Parathyroid adenoma (tissue), 2 donors: Measurements from ENCODE around the gene CHD9NB.
A peak's percentile ranks its signal among the peaks of the same experiment; 100 is the strongest.
"Not testable (repeated sequence)": the region's sequence is repeated elsewhere in the genome, so short reads cannot be mapped to it uniquely, and the experiment has no call there.

Experiments
- H2AFZ ChIP-seq: fragments of 300-600 bp; sonication (generic); one replicate; pipeline ENCODE4 v1.7.0; 2017; ENCODE audit warnings: antibody characterized with exemption, mild to moderate bottlenecking
- H3K27ac ChIP-seq: fragments of 300-600 bp; sonication (generic); one replicate; pipeline ENCODE4 v1.7.0; 2017
- H3K27me3 ChIP-seq: fragments of 300-600 bp; sonication (generic); one replicate; pipeline ENCODE4 v1.7.0; 2017; ENCODE audit warnings: low read length; ENCODE audit not compliant: control insufficient read depth, insufficient read depth
- H3K36me3 ChIP-seq: fragments of 300-600 bp; sonication (generic); one replicate; pipeline ENCODE4 v1.7.0; 2017; ENCODE audit warnings: low read length; ENCODE audit not compliant: control insufficient read depth, insufficient read depth
- H3K4me1 ChIP-seq: fragments of 300-600 bp; sonication (generic); one replicate; pipeline ENCODE4 v1.7.0; 2017; ENCODE audit warnings: control low read depth
- H3K4me2 ChIP-seq: fragments of 300-600 bp; sonication (generic); one replicate; pipeline ENCODE4 v1.7.0; 2017; ENCODE audit warnings: low read length
- H3K4me3 ChIP-seq: fragments of 300-600 bp; sonication (generic); one replicate; pipeline ENCODE4 v1.7.0; 2017; ENCODE audit warnings: low read depth, low read length
- H3K79me2 ChIP-seq: fragments of 300-600 bp; sonication (generic); one replicate; pipeline ENCODE4 v1.7.0; 2017; ENCODE audit warnings: control low read depth
- H3K9ac ChIP-seq: fragments of 300-600 bp; sonication (generic); one replicate; pipeline ENCODE4 v1.7.0; 2017; ENCODE audit warnings: mild to moderate bottlenecking
- H3K9me3 ChIP-seq: fragments of 300-600 bp; sonication (generic); one replicate; pipeline ENCODE4 v1.7.0; 2017; ENCODE audit warnings: low read length; ENCODE audit not compliant: control insufficient read depth
- CTCF ChIP-seq: fragments of 300-600 bp; sonication (generic); IDR thresholded peaks from one replicate; pipeline ENCODE4 v1.7.0; 2017; ENCODE audit warnings: antibody characterized with exemption, mild to moderate bottlenecking
- donor health status: primary hyperparathyroidism.

The CHD9NB gene

GRCh38 chr16:53081032-53081424, 28.3 kb upstream of the CHD9NB start:
- Histone ChIP-seq H3K36me3 (no peaks in the 10 kb centered on the region), H3K27me3 (no peaks in the 10 kb centered on the region), H3K4me1 (peaks cover 21% of the 10 kb centered on the region), H3K9me3 (no peaks in the 10 kb centered on the region), H3K79me2 (peaks cover 14% of the 10 kb centered on the region), H3K4me3 (no peak overlapping the region), H3K9ac (no peak overlapping the region), H3K27ac (peak overlapping the region; percentile 74), H2AFZ (peak overlapping the region; percentile 40), H3K4me2 (peak overlapping the region; percentile 10)
- no peak for TF ChIP-seq CTCF

- Histone ChIP-seq H3K36me3 (no peaks in the 10 kb centered on the region), H3K27me3 (no peaks in the 10 kb centered on the region), H3K4me2 (peak overlapping the region; percentile 2), H3K9me3 (no peaks in the 10 kb centered on the region), H3K27ac (peak overlapping the region; percentile 74), H3K9ac (no peak overlapping the region), H2AFZ (peak overlapping the region; percentile 40), H3K4me3 (no peak overlapping the region), H3K79me2 (peaks cover 12% of the 10 kb centered on the region), H3K4me1 (peaks cover 21% of the 10 kb centered on the region)
- TF ChIP-seq CTCF = no peak
These were observed 27.8 kb upstream of the CHD9NB start for GRCh38 chr16:53080345-53081031.

GRCh38 chr16:53078765-53079485, 26.2 kb upstream of the CHD9NB start:
- H2AFZ ChIP-seq = no peak overlapping the region
- H3K9me3 ChIP-seq = no peaks in the 10 kb centered on the region
- TF ChIP-seq CTCF = no peak
- H3K27ac ChIP-seq = no peak overlapping the region
- H3K4me3 ChIP-seq = no peak overlapping the region
- H3K4me1 ChIP-seq = peaks cover 19% of the 10 kb centered on the region
- no peaks in the 10 kb centered on the region for H3K27me3 ChIP-seq
- peaks cover 11% of the 10 kb centered on the region for H3K79me2 ChIP-seq
- no peak overlapping the region for H3K4me2 ChIP-seq
- H3K9ac ChIP-seq = no peak overlapping the region
- H3K36me3 ChIP-seq = no peaks in the 10 kb centered on the region

GRCh38 chr16:53078247-53078646, 25.6 kb upstream of the CHD9NB start:
- no peaks in the 10 kb centered on the region for H3K9me3 ChIP-seq
- no peak for TF ChIP-seq CTCF
- no peak overlapping the region for H3K4me2 ChIP-seq
- H2AFZ ChIP-seq = no peak overlapping the region
- peaks cover 19% of the 10 kb centered on the region for H3K4me1 ChIP-seq
- peaks cover 16% of the 10 kb centered on the region for H3K79me2 ChIP-seq
- H3K4me3 ChIP-seq = no peak overlapping the region
- H3K9ac ChIP-seq = no peak overlapping the region
- no peak overlapping the region for H3K27ac ChIP-seq
- H3K27me3 ChIP-seq = no peaks in the 10 kb centered on the region
- no peaks in the 10 kb centered on the region for H3K36me3 ChIP-seq

- not testable (repeated sequence) for H2AFZ ChIP-seq, H3K27me3 ChIP-seq, H3K9ac ChIP-seq, H3K36me3 ChIP-seq, H3K27ac ChIP-seq, H3K4me3 ChIP-seq, H3K9me3 ChIP-seq, H3K4me1 ChIP-seq, H3K4me2 ChIP-seq
- H3K79me2 ChIP-seq = peaks cover 26% of the 10 kb centered on the region
These were observed 22.8 kb upstream of the CHD9NB start for GRCh38 chr16:53075461-53075860.

- not testable (repeated sequence) for H2AFZ ChIP-seq
These were observed 21.6 kb upstream of the CHD9NB start for GRCh38 chr16:53074296-53074695.

More at GRCh38 chr16:53074296-53074695, 21.6 kb upstream of the CHD9NB start:
- not testable (repeated sequence) for H3K4me3 ChIP-seq, H3K9ac ChIP-seq, H3K36me3 ChIP-seq, H3K4me1 ChIP-seq, H3K27me3 ChIP-seq, H3K4me2 ChIP-seq, H3K27ac ChIP-seq, H3K9me3 ChIP-seq
- peaks cover 32% of the 10 kb centered on the region for H3K79me2 ChIP-seq
